Measurements from ENCODE around the gene OAF.
"Not testable (repeated sequence)": the region's sequence is repeated elsewhere in the genome, so short reads cannot be mapped to it uniquely, and the experiment has no call there.

The OAF gene

GRCh38 chr11:120174866-120175265 lies 36.0 kb upstream of the OAF start:
- no peak overlapping the region for H3K27ac ChIP-seq (ENCODE audit: low read length)

GRCh38 chr11:120178561-120179056 lies 32.2 kb upstream of the OAF start:
- H3K27ac ChIP-seq (ENCODE audit: low read length): no peak overlapping the region

More at GRCh38 chr11:120174866-120175265, 36.0 kb upstream of the OAF start:
- Histone ChIP-seq H3K36me3 (ENCODE audit: control insufficient read depth in 1 of 2, insufficient read depth in 2 of 2, low read length in 2 of 2) (no peaks in the 10 kb centered on the region), H3K4me3 (ENCODE audit: low read depth in 1 of 2, low read length in 2 of 2) (no peak overlapping the region), H3K4me1 (ENCODE audit: control insufficient read depth in 1 of 2, insufficient read depth in 2 of 2, low read length in 2 of 2) (peaks cover 0 to 11% of the 10 kb centered on the region in 2 donors), H3K27me3 (ENCODE audit: low read depth, low read length) (peaks cover 9% of the 10 kb centered on the region), H3K9me3 (ENCODE audit: control insufficient read depth in 1 of 2, low read length in 2 of 2) (no peaks in the 10 kb centered on the region)

GRCh38 chr11:120179057-120179672 lies 31.7 kb upstream of the OAF start:
- peaks cover 6 to 14% of the 10 kb centered on the region in 2 donors for H3K4me1 ChIP-seq (ENCODE audit: control insufficient read depth in 1 of 2, insufficient read depth in 2 of 2, low read length in 2 of 2)
- H3K27me3 ChIP-seq (ENCODE audit: low read depth, low read length): no peaks in the 10 kb centered on the region
- no peaks in the 10 kb centered on the region for H3K36me3 ChIP-seq (ENCODE audit: control insufficient read depth in 1 of 2, insufficient read depth in 2 of 2, low read length in 2 of 2)
- no peak overlapping the region for H3K27ac ChIP-seq (ENCODE audit: low read length)
- H3K9me3 ChIP-seq (ENCODE audit: control insufficient read depth in 1 of 2, low read length in 2 of 2): no peaks in the 10 kb centered on the region
- no peak overlapping the region for H3K4me3 ChIP-seq (ENCODE audit: low read depth in 1 of 2, low read length in 2 of 2)

More at GRCh38 chr11:120178561-120179056, 32.2 kb upstream of the OAF start:
- peaks cover 6 to 15% of the 10 kb centered on the region in 2 donors for H3K4me1 ChIP-seq (ENCODE audit: control insufficient read depth in 1 of 2, insufficient read depth in 2 of 2, low read length in 2 of 2)
- no peaks in the 10 kb centered on the region for H3K36me3 ChIP-seq (ENCODE audit: control insufficient read depth in 1 of 2, insufficient read depth in 2 of 2, low read length in 2 of 2)
- no peaks in the 10 kb centered on the region for H3K9me3 ChIP-seq (ENCODE audit: control insufficient read depth in 1 of 2, low read length in 2 of 2)
- no peaks in the 10 kb centered on the region for H3K27me3 ChIP-seq (ENCODE audit: low read depth, low read length)
- H3K4me3 ChIP-seq (ENCODE audit: low read depth in 1 of 2, low read length in 2 of 2): no peak overlapping the region

GRCh38 chr11:120180063-120180462 lies 30.8 kb upstream of the OAF start:
- H3K4me3 ChIP-seq (ENCODE audit: low read depth in 1 of 2, low read length in 2 of 2); H3K27me3 ChIP-seq (ENCODE audit: low read depth, low read length); H3K36me3 ChIP-seq (ENCODE audit: control insufficient read depth in 1 of 2, insufficient read depth in 2 of 2, low read length in 2 of 2); H3K27ac ChIP-seq (ENCODE audit: low read length); H3K9me3 ChIP-seq (ENCODE audit: control insufficient read depth in 1 of 2, low read length in 2 of 2): not testable (repeated sequence)
- H3K4me1 ChIP-seq (ENCODE audit: control insufficient read depth in 1 of 2, insufficient read depth in 2 of 2, low read length in 2 of 2): peaks cover 14% of the 10 kb centered on the region in 2 donors

GRCh38 chr11:120180551-120181232 lies 30.1 kb upstream of the OAF start:
- Histone ChIP-seq H3K27ac (ENCODE audit: low read length) (peak overlapping the region; percentile 10), H3K36me3 (ENCODE audit: control insufficient read depth in 1 of 2, insufficient read depth in 2 of 2, low read length in 2 of 2) (no peaks in the 10 kb centered on the region), H3K9me3 (ENCODE audit: control insufficient read depth in 1 of 2, low read length in 2 of 2) (no peaks in the 10 kb centered on the region), H3K27me3 (ENCODE audit: low read depth, low read length) (no peaks in the 10 kb centered on the region), H3K4me3 (ENCODE audit: low read depth in 1 of 2, low read length in 2 of 2) (no peak overlapping the region), H3K4me1 (ENCODE audit: control insufficient read depth in 1 of 2, insufficient read depth in 2 of 2, low read length in 2 of 2) (peaks cover 14 to 15% of the 10 kb centered on the region in 2 donors)

GRCh38 chr11:120181376-120181975 lies 29.4 kb upstream of the OAF start:
- H3K27ac ChIP-seq (ENCODE audit: low read length): no peak overlapping the region
- peaks cover 14 to 22% of the 10 kb centered on the region in 2 donors for H3K4me1 ChIP-seq (ENCODE audit: control insufficient read depth in 1 of 2, insufficient read depth in 2 of 2, low read length in 2 of 2)
- H3K27me3 ChIP-seq (ENCODE audit: low read depth, low read length): no peaks in the 10 kb centered on the region
- H3K9me3 ChIP-seq (ENCODE audit: control insufficient read depth in 1 of 2, low read length in 2 of 2): no peaks in the 10 kb centered on the region
- no peak overlapping the region for H3K4me3 ChIP-seq (ENCODE audit: low read depth in 1 of 2, low read length in 2 of 2)
- no peaks in the 10 kb centered on the region for H3K36me3 ChIP-seq (ENCODE audit: control insufficient read depth in 1 of 2, insufficient read depth in 2 of 2, low read length in 2 of 2)

- Histone ChIP-seq H3K27me3 (ENCODE audit: low read depth, low read length) (no peaks in the 10 kb centered on the region), H3K9me3 (ENCODE audit: control insufficient read depth in 1 of 2, low read length in 2 of 2) (no peaks in the 10 kb centered on the region), H3K27ac (ENCODE audit: low read length) (peak overlapping the region; percentile 1), H3K4me1 (ENCODE audit: control insufficient read depth in 1 of 2, insufficient read depth in 2 of 2, low read length in 2 of 2) (peaks cover 22 to 29% of the 10 kb centered on the region in 2 donors), H3K36me3 (ENCODE audit: control insufficient read depth in 1 of 2, insufficient read depth in 2 of 2, low read length in 2 of 2) (no peaks in the 10 kb centered on the region), H3K4me3 (ENCODE audit: low read depth in 1 of 2, low read length in 2 of 2) (no peak overlapping the region)
These were observed 28.5 kb upstream of the OAF start for GRCh38 chr11:120182372-120182771.

- no peaks in the 10 kb centered on the region for H3K36me3 ChIP-seq (ENCODE audit: control insufficient read depth in 1 of 2, insufficient read depth in 2 of 2, low read length in 2 of 2)
- H3K4me1 ChIP-seq (ENCODE audit: control insufficient read depth in 1 of 2, insufficient read depth in 2 of 2, low read length in 2 of 2): peaks cover 25 to 30% of the 10 kb centered on the region in 2 donors
- no peaks in the 10 kb centered on the region for H3K27me3 ChIP-seq (ENCODE audit: low read depth, low read length)
- H3K4me3 ChIP-seq (ENCODE audit: low read depth in 1 of 2, low read length in 2 of 2): no peak overlapping the region
- peak overlapping the region; percentile 1 for H3K27ac ChIP-seq (ENCODE audit: low read length)
- H3K9me3 ChIP-seq (ENCODE audit: control insufficient read depth in 1 of 2, low read length in 2 of 2): no peaks in the 10 kb centered on the region
These were observed 27.9 kb upstream of the OAF start for GRCh38 chr11:120182790-120183491.

- Histone ChIP-seq H3K27ac (ENCODE audit: low read length) (peak overlapping the region; percentile 81), H3K36me3 (ENCODE audit: control insufficient read depth in 1 of 2, insufficient read depth in 2 of 2, low read length in 2 of 2) (no peaks in the 10 kb centered on the region), H3K4me3 (ENCODE audit: low read depth in 1 of 2, low read length in 2 of 2) (no peak overlapping the region)
These were observed 27.1 kb upstream of the OAF start for GRCh38 chr11:120183701-120184141.

GRCh38 chr11:120184371-120184945 lies 26.4 kb upstream of the OAF start:
- peak overlapping the region in 1 of 2 donors; percentile 12 for H3K4me3 ChIP-seq (ENCODE audit: low read depth in 1 of 2, low read length in 2 of 2)
- H3K27ac ChIP-seq (ENCODE audit: low read length): peak overlapping the region; percentile 81
- no peaks in the 10 kb centered on the region for H3K36me3 ChIP-seq (ENCODE audit: control insufficient read depth in 1 of 2, insufficient read depth in 2 of 2, low read length in 2 of 2)
- H3K9me3 ChIP-seq (ENCODE audit: control insufficient read depth in 1 of 2, low read length in 2 of 2): no peaks in the 10 kb centered on the region
- no peaks in the 10 kb centered on the region for H3K27me3 ChIP-seq (ENCODE audit: low read depth, low read length)
- peaks cover 25 to 36% of the 10 kb centered on the region in 2 donors for H3K4me1 ChIP-seq (ENCODE audit: control insufficient read depth in 1 of 2, insufficient read depth in 2 of 2, low read length in 2 of 2)

More at GRCh38 chr11:120183701-120184141, 27.1 kb upstream of the OAF start:
- no peaks in the 10 kb centered on the region for H3K9me3 ChIP-seq (ENCODE audit: control insufficient read depth in 1 of 2, low read length in 2 of 2)
- peaks cover 25 to 36% of the 10 kb centered on the region in 2 donors for H3K4me1 ChIP-seq (ENCODE audit: control insufficient read depth in 1 of 2, insufficient read depth in 2 of 2, low read length in 2 of 2)
- no peaks in the 10 kb centered on the region for H3K27me3 ChIP-seq (ENCODE audit: low read depth, low read length)
